ENCODE data around the gene ZP4. TPM values are rescaled to one million over a fixed set of nuclear protein-coding genes. Genes with fewer than 3 reads are reported as not detected.

The ZP4 gene
- total RNA-seq = not detected in 2 replicates

GRCh38 chr1:237890822-237891221, at the start of gene ZP4:
Gene ZP4, minus strand, starts transcription at chr1:237890922. Its CDS starts 287 bp downstream, at chr1:237890635.

